ENCODE data around the gene JARID2.

DNA sequence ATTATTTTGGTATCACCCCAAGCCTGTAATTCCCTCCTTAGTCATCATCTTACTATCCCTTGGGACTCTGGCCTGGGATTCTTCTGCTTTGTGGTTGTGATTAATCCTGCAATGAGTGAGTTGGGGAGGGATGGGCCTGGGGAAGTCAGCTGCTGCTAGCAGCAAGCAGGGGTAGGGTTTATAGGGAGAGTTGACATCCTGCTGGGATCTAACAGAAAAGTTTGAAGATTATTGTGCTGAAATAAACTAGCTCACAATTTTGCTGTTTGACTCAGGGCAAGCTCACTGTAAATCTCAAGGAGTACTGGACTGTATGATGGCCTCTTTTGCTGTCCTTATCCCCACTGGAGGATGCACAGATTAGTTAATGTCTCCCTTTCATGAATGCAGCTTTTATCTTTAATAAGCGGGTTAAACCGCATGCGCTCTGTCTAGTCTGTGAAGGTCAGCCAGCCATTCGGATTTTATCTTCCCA is 83.4 kb downstream of the JARID2 start:
- TF ChIP-seq, protein P1, sequence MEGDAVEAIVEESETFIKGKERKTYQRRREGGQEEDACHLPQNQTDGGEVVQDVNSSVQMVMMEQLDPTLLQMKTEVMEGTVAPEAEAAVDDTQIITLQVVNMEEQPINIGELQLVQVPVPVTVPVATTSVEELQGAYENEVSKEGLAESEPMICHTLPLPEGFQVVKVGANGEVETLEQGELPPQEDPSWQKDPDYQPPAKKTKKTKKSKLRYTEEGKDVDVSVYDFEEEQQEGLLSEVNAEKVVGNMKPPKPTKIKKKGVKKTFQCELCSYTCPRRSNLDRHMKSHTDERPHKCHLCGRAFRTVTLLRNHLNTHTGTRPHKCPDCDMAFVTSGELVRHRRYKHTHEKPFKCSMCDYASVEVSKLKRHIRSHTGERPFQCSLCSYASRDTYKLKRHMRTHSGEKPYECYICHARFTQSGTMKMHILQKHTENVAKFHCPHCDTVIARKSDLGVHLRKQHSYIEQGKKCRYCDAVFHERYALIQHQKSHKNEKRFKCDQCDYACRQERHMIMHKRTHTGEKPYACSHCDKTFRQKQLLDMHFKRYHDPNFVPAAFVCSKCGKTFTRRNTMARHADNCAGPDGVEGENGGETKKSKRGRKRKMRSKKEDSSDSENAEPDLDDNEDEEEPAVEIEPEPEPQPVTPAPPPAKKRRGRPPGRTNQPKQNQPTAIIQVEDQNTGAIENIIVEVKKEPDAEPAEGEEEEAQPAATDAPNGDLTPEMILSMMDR (IDR thresholded peaks at IDR 0.05; ENCODE audit: low read depth, low read length, missing input control) = no peak
- TF ChIP-seq, protein P2, sequence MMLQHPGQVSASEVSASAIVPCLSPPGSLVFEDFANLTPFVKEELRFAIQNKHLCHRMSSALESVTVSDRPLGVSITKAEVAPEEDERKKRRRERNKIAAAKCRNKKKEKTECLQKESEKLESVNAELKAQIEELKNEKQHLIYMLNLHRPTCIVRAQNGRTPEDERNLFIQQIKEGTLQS (IDR thresholded peaks at IDR 0.05) = no peak
- no peak for TF ChIP-seq GABPA (IDR thresholded peaks at IDR 0.05 in 1 of 2, conservative IDR thresholded peaks at IDR 0.05 in 1 of 2)
- TF ChIP-seq, protein P3, sequence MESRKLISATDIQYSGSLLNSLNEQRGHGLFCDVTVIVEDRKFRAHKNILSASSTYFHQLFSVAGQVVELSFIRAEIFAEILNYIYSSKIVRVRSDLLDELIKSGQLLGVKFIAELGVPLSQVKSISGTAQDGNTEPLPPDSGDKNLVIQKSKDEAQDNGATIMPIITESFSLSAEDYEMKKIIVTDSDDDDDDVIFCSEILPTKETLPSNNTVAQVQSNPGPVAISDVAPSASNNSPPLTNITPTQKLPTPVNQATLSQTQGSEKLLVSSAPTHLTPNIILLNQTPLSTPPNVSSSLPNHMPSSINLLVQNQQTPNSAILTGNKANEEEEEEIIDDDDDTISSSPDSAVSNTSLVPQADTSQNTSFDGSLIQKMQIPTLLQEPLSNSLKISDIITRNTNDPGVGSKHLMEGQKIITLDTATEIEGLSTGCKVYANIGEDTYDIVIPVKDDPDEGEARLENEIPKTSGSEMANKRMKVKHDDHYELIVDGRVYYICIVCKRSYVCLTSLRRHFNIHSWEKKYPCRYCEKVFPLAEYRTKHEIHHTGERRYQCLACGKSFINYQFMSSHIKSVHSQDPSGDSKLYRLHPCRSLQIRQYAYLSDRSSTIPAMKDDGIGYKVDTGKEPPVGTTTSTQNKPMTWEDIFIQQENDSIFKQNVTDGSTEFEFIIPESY (IDR thresholded peaks at IDR 0.05) = no peak
- TF ChIP-seq TAF1 (conservative IDR thresholded peaks at IDR 0.05) = no peak
- TF ChIP-seq YY1 (IDR thresholded peaks at IDR 0.05) = no peak
- TF ChIP-seq, protein P4, sequence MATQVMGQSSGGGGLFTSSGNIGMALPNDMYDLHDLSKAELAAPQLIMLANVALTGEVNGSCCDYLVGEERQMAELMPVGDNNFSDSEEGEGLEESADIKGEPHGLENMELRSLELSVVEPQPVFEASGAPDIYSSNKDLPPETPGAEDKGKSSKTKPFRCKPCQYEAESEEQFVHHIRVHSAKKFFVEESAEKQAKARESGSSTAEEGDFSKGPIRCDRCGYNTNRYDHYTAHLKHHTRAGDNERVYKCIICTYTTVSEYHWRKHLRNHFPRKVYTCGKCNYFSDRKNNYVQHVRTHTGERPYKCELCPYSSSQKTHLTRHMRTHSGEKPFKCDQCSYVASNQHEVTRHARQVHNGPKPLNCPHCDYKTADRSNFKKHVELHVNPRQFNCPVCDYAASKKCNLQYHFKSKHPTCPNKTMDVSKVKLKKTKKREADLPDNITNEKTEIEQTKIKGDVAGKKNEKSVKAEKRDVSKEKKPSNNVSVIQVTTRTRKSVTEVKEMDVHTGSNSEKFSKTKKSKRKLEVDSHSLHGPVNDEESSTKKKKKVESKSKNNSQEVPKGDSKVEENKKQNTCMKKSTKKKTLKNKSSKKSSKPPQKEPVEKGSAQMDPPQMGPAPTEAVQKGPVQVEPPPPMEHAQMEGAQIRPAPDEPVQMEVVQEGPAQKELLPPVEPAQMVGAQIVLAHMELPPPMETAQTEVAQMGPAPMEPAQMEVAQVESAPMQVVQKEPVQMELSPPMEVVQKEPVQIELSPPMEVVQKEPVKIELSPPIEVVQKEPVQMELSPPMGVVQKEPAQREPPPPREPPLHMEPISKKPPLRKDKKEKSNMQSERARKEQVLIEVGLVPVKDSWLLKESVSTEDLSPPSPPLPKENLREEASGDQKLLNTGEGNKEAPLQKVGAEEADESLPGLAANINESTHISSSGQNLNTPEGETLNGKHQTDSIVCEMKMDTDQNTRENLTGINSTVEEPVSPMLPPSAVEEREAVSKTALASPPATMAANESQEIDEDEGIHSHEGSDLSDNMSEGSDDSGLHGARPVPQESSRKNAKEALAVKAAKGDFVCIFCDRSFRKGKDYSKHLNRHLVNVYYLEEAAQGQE (IDR thresholded peaks at IDR 0.05) = no peak
- TF ChIP-seq, protein P5, sequence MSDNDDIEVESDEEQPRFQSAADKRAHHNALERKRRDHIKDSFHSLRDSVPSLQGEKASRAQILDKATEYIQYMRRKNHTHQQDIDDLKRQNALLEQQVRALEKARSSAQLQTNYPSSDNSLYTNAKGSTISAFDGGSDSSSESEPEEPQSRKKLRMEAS (IDR thresholded peaks at IDR 0.05) = no peak
- TF ChIP-seq EGR1 (IDR thresholded peaks at IDR 0.05; ENCODE audit: low read depth in 2 of 2) = no peak
- TF ChIP-seq SP1 (IDR thresholded peaks at IDR 0.05) = no peak
- TF ChIP-seq JUND (IDR thresholded peaks at IDR 0.05) = no peak
- TF ChIP-seq RAD21 (IDR thresholded peaks at IDR 0.05) = no peak
- no peak for TF ChIP-seq HNF4A (conservative IDR thresholded peaks at IDR 0.05)
- no peak for TF ChIP-seq NR2F2 (IDR thresholded peaks at IDR 0.05)

All from liver (tissue), 3 donors.